Fibroblast of gingiva (primary cell): Measurements from ENCODE around the gene CLASP2.
"Not testable (repeated sequence)": the region's sequence is repeated elsewhere in the genome, so short reads cannot be mapped to it uniquely, and the experiment has no call there.

Experiments used
- DNase-seq: peaks from one replicate; pipeline ENCODE4 v3.0.0-alpha.2; 2011; ENCODE audit warnings: low read depth

Gene CLASP2

GRCh38 chr3:33717866-33718594 is at the start of gene CLASP2:
Gene CLASP2, minus strand, starts transcription at chr3:33718254. Its CDS starts 252 bp downstream, at chr3:33718002.
- DNase-seq = peak; percentile 87

GRCh38 chr3:33758864-33759263 is 40.8 kb upstream of the CLASP2 start:
- peak; percentile 56 for DNase-seq

- DNase-seq = no peak
Observed at GRCh38 chr3:33758281-33758680, 40.2 kb upstream of the CLASP2 start.

GRCh38 chr3:33754391-33754790 is 36.3 kb upstream of the CLASP2 start:
- DNase-seq = not testable (repeated sequence)

GRCh38 chr3:33751336-33751735 is 33.3 kb upstream of the CLASP2 start:
- DNase-seq = no peak

GRCh38 chr3:33750211-33750548 is 32.1 kb upstream of the CLASP2 start:
- peak; percentile 12 for DNase-seq

- DNase-seq = peak; percentile 85
Observed at GRCh38 chr3:33749546-33750210, 31.6 kb upstream of the CLASP2 start.

- DNase-seq = no peak
Observed at GRCh38 chr3:33746416-33747116, 28.5 kb upstream of the CLASP2 start.

GRCh38 chr3:33737146-33737545 is 19.1 kb upstream of the CLASP2 start:
- no peak for DNase-seq

GRCh38 chr3:33732394-33732793 is 14.3 kb upstream of the CLASP2 start:
- no peak for DNase-seq

- DNase-seq = no peak
Observed at GRCh38 chr3:33729993-33730392, 11.9 kb upstream of the CLASP2 start.

GRCh38 chr3:33724256-33724655 is 6.2 kb upstream of the CLASP2 start:
- no peak for DNase-seq

- DNase-seq = peak; percentile 60
Observed at GRCh38 chr3:33722626-33723370, 4.7 kb upstream of the CLASP2 start.

- no peak for DNase-seq
Observed at GRCh38 chr3:33722191-33722590, 4.1 kb upstream of the CLASP2 start.

- no peak for DNase-seq
Observed at GRCh38 chr3:33718595-33718907, 497 bp upstream of the CLASP2 start.

GRCh38 chr3:33717616-33717865 is 513 bp downstream of the CLASP2 start:
- peak; percentile 56 for DNase-seq

GRCh38 chr3:33716227-33716626 is 1.8 kb downstream of the CLASP2 start:
- no peak for DNase-seq

GRCh38 chr3:33711100-33711499 is 7.0 kb downstream of the CLASP2 start:
- DNase-seq = no peak

- no peak for DNase-seq
Observed at GRCh38 chr3:33706056-33706455, 12.0 kb downstream of the CLASP2 start.

GRCh38 chr3:33704891-33705290 is 13.2 kb downstream of the CLASP2 start:
- DNase-seq = no peak

- no peak for DNase-seq
Observed at GRCh38 chr3:33699275-33699674, 18.8 kb downstream of the CLASP2 start.

- no peak for DNase-seq
Observed at GRCh38 chr3:33694944-33695343, 23.1 kb downstream of the CLASP2 start.

- no peak for DNase-seq
Observed at GRCh38 chr3:33690341-33690740, 27.7 kb downstream of the CLASP2 start.
